Ramos (cell line): Measurements from ENCODE around the gene PCNX4.
"Not testable (repeated sequence)": the region's sequence is repeated elsewhere in the genome, so short reads cannot be mapped to it uniquely, and the experiment has no call there.

Source experiments
- in situ Hi-C: fragments of 300-500 bp; cut with MboI; formaldehyde crosslinking; loops from one replicate; pipeline ENCODE4 v1.14.3; 2022; ENCODE audit warnings: low sequenced_read_pairs; ENCODE audit not compliant: unreplicated experiment

Gene PCNX4

DNA sequence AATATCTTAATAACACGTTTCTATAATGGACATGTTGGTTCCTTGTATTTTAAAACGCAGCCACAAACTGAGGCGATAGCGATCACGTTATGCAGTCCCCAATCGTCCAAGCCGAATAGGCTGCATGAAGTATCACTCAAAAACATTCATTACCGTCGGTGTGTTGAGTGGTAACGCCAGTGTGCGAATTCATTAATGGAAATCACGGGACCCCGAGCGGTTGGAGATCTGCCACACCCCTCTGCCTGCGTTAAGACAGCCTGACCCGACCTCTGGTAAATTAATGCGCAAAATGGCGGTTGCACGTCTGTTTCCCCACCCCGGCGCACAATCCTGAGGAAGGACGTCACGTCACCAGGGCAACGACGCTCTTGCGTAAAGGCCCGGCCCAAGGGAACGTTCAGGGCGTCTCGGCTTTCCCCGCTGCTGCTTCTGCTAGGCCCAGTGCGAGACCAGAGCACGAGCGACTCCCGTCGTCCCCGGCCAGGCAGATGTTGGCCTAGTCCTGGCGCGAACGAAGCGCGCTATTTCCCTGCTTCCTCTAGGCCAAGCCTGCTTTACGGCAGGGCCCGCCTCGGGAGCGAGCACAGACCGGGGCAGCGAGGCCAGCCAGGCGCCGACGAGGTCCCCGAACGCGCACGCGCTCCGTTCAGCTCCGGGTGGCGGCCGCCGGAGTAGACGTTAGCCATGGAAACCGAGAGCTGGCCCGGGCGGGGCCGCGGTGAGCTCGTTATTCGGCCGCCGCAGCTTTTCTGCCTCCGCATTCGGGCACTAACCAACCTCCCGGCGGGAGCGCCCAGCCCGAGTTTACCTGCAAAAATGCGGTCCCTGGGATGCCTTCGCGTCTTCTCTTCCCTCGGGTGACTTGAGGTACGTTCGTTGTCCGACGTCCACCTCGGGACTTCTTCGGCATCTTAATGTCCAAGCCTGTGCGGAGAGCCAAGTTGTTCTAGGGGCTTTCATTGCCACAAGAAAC, at the start of gene PCNX4:
TSS of gene PCNX4 (plus strand) at position 374 of the 976 bp plus-strand sequence. CDS start 15,716 bp downstream, outside the sequence.
- in situ Hi-C loops, result no loop called here

DNA sequence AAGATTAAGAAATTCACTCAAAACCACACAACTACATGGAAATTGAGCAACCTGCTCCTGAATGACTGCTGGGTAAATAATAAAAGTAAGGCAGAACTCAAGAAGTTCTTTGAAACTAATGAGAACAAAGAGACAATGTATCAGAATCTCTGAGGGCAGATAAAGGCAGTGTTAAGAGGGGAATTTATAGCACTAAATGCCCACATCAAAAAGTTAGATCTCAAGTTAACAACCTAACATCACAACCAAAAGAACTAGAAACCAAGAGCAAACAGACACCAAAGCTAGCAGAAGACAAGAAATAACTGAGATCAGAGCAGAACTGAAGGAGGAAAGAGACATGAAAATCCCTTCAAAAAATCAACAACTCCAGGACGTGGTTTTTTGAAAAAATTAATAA, 43.7 kb upstream of the PCNX4 start:
- in situ Hi-C loops, result not testable (repeated sequence)

DNA sequence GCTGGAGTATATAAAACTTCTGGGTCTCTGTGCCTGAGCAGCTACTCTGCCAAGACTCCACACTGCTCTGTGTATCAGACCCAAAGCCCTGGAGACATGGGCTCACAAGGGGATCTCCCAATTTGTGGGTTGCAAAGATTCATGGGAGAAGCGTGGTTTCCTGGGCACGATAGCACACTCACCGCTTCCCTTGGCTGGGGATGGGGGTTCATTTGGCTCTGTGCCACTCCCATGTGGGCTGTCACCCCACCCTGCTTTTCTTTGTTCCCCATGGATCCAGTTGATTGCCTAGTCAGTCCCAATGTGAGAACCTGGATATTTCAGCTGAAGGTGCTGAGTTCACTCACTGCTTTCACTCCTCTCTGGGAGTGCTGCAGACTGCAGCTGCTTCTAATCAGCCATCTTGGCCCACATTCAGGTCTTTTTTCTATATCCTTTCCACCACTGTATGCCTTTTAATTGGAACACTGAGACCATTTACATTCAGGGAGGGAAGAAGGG, 40.0 kb upstream of the PCNX4 start:
- in situ Hi-C loops, result no loop called here

DNA sequence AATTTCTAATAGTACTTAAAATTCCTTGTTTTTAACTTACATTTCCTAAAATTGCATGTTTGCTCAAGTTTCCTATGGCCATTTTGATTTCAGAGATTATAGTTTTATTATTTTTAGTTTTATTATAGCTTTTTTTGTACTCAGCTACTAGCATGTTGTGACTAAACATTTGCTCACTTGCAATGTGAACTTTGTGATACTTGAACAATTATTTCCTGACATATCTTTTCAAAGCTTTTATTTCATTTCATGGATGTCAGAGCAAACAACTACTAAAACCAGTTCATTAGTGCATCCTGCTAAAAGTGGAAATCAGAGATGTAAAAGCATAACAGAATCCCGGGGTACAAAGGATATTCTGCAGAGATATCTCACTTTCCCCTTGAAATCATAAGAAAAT, 33.6 kb upstream of the PCNX4 start:
- in situ Hi-C loops, result no loop called here

DNA sequence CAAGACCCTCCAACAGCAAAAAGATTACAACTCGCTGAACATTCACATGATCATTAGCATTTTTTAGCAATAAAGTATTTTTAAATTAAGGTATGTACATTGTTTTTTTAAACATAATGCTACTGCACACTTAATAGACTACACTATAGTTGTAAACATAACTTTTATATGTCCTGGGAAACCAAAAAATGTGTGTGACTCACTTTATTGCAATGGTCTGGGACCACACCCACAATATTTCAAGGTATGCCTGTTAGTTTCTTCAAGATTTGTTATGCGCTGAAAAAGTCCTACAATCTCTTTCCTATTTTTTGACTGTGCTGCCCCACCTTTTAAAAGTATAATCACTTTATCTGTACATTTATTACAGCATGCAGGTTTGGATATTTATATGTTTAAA, 30.4 kb upstream of the PCNX4 start:
- in situ Hi-C loops, result loop anchor here (10.0 kb wide), 2 partner anchors 123 to 503 kb away; no protein-coding TSS in a partner anchor

DNA sequence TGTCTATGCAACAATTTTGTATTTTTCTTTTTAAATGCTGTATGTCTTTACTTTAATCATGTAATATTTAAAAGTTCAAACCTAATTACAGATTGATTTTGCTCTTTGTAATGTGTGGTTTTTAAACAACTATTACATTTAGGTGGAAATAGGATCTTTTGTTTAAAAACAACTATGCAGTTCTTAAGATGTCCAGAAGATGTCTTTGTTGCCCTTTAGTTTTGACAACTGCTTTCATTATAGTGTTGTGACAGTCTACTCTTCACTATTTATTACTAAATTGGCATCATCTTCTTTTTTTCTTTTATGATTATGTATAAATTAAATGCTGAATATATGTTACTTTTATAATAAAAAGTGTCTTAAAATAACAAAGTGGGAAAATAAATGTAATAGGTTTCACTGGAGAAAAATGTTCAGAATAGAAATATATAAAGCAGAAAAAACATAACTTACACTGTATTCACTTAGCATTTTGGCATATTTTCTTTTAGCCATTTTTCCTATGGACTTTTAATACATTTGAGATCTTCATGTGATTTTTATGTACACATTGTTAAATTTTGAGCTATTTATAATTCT, 27.1 kb upstream of the PCNX4 start:
- in situ Hi-C loops, result loop anchor here (10.0 kb wide), 2 partner anchors 120 to 500 kb away; no protein-coding TSS in a partner anchor

DNA sequence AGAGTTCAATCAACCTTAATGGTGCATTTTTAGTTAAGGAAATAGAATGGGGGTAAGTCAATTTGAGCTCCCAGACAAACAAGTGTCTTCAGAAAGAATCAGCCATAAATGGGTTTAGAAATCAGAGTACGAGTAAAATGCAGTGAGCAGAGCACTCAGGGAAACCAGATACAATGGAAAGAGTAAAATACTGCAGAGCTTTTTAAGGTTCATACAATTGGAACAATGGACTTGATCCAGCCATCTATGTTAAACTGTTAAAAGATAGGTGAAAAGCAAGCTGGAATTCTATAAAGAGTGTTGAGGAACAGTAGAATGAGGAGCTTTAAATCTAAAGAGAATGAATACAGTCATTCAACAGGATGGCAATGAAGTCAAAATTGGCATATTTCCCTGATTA, 23.8 kb upstream of the PCNX4 start:
- in situ Hi-C loops, result loop anchor here (10.0 kb wide), 2 partner anchors 117 to 497 kb away; no protein-coding TSS in a partner anchor

DNA sequence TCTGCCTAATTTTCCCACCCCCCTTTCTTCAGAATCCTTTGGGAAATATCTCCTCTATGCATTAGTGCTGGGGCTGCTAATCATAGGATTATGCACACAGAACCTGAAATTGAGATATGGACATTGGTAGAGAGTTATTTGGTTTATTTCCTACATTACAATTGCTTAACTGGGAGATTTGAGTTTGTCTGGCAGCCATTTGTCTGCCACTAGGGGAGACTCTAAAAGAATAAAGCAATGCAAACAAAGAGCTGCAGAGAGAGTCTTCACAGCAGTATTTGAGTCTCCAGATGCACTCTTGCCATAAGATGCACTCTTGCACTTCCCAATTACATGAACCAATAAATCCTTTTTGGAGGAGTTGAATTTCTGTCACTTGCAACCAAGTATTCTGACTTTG, 12.0 kb upstream of the PCNX4 start:
- in situ Hi-C loops, result no loop called here

DNA sequence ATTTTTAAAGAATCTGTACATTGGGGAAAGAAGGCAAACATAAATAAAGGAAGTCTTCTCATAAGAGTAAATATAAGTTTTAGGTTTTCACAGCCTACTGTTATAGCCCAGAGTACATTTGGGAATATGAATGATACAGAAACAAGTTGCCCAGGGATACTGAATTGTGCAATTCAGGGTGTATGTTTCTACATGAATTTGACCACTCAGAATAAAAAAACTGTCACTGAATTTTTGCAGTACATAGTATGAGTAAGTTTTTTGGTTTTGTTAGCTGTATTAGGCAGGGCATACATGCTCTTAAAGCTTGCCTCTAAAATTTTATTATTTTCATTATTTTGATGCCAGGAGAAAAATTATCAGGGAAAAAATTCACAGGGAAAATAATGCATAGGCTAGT, 6.6 kb upstream of the PCNX4 start:
- in situ Hi-C loops, result no loop called here

DNA sequence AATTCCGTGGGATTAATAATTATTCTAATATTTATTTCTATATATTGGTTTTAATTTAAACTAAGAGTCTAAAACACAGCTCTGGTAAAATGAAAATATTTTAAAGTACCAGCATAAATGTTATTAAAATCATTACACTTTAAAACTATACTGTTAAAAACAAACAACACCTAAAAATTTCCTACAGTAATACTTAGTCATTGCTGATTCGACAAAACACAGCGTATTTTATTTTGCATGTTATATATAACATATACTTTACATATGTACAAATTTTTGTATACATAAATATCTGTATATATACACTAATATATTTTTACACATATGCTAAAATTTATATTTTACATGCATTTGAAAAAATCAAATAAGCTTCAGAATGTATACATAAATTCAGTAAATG, 6.0 kb upstream of the PCNX4 start:
- in situ Hi-C loops, result no loop called here

DNA sequence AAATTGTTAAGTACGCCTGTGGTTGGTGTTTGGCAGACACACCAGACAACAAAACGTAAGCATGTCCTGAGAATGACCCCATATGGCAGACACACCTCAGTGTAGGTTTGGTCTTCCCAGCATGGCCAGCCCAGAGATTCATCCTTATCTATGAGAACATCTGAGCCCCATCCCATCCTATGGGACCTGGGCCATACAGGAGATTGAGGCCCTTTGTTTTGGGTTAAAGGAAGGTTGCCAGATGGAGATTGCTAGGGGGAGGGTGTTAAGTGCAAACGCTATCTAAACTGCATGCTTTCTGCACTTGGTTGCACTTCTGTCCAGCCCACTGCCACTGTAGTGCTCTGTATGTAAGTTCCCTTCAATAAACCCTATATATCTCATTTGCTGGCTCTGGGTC, 4.1 kb upstream of the PCNX4 start:
- in situ Hi-C loops, result no loop called here

DNA sequence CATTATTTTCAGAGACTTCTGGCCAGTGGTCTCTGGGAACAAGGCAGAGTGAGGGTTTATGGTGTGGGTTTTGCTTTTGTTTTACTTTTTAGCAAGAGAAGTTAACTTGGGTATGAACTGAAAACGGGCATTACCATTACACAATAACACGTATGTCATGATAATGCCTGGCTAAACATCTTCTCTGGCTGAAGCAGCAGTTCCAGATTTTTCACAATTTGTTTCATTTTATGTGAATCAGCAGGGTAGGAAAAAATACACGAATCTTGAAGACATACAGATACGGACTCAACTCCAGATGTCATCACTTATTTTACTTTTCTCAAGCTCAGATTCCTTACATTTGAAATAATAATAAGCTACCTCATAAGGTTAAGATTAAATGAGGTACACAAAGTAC, 2.5 kb upstream of the PCNX4 start:
- in situ Hi-C loops, result no loop called here

DNA sequence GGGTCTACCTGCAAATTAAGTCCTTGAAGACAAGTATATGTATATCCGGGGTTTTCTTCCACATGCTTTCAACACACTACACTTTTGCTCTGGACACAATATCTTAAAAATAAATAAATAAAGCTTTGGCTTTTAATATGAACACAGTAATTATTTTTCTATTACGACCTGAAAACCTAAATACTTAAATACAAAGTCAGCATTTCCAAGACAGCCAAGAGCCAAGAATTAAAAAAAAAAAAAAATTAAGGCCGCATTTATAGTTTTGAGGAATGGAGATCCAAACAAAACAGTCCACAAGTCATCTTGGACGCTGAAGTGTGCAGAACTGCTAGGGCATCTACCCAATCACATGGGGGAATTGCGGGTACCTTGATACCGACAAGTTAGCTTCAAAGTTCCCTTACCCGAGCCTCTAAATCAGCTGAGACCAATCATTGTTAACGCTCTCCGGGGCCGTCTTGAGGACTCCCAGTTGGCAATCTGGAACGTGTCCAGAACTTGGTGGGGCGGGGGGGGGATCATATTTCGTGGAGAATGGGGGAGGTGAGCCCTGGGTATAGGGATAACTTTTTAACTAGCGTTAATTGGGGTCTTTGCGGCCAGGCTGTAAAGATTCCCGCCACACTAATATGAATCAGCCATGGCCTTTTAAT, 731 bp upstream of the PCNX4 start:
- in situ Hi-C loops, result no loop called here

DNA sequence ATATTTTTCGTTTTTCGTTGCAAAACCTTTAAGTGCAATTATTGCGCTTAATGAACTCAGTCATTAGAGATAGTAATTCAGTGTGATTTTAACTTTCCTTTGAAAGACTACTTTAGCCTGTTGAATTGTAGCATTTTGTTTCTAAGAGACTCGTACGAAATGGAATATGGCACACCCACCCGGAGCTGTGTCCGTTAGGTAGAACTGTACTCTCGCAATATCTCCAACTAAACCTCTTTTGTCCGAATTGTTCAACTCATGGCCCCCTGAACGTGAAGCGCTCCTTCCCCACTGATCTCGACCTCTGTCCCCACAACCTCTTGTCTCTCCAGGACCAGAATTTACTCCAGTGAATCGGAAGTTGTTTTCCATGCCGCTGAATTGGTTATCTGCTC, 800 bp downstream of the PCNX4 start:
- in situ Hi-C loops, result no loop called here

DNA sequence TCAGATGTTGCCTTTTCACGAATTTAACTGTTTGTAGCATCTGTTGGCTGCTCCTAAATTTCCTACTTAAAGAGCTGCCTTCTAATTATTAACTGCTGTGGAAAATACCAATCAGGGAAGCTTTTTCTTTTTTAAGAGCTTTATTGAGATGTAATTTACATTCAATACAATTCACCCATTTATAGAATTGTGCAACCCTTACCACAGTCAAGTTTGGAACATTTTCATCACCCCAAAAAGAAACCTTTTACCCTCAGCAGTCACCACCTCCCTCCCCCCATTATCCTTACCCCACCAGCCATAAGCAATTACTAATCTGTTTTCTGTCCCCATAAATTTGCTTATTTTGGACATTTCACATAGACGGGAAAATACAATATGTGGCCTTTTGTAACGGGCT, 1.4 kb downstream of the PCNX4 start:
- in situ Hi-C loops, result no loop called here

DNA sequence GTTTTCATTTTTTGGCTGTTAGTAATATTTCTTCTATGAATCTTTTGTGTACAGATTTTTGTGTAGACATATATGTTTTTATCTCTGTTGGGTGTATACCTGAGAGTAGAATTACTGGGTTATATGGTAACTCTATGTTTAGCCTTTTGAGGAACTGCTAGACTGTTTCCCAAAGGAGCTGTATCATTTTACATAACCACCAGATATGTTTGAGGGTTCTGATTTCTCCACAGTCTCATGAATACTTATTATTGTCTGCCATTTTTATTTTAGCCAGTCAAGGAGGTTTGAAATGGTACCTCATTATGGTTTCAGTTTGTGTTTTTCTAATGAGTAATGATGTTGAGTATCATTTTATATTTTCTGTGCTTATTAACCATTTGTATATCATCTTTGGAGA, 1.9 kb downstream of the PCNX4 start:
- in situ Hi-C loops, result no loop called here

DNA sequence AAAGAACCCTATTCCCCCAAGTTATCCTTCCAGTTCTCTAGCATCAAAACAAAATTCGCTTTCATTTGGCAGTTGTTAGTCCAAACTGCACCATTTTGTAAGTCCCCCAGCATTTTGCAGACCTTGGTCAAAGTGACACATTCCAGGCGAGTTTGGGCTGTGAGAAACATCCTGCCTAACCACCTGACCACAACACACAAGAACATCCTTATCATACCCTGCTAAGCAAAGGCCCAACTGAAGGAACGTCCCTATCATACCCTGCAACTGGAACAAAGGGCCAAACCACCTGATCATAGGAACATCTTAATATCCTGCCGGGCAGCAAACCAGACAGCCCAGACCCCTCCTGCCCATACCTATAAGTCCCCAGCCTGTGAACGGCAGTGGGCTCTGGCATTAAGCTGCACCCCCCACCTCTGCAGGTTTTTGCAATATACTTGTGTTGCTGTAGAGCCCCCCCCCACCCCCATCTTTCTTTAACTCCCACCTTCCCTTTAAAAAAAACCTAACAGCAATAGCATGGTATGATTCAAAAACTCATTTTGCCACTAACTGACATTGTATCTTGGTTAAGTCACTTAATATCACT, 2.7 kb downstream of the PCNX4 start:
- in situ Hi-C loops, result no loop called here

DNA sequence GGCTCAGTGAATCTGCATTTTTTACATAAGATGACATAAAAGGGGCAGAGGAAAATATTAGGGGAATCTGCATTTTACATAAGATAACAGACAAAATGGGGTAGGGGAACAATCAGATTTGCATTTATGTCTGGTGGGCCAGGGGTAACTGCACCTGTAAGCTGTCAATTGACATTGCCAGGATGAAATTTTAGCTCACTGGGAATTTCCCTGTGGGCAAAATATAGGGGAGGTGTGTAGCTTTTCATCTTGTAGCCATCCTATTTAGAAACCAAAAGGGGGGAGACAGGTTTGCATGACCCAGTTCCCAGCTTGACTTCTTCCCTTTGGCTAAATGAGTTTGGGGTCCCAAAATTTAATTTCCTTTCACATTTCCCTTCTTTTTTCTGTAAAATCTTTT, 3.5 kb downstream of the PCNX4 start:
- in situ Hi-C loops, result no loop called here

DNA sequence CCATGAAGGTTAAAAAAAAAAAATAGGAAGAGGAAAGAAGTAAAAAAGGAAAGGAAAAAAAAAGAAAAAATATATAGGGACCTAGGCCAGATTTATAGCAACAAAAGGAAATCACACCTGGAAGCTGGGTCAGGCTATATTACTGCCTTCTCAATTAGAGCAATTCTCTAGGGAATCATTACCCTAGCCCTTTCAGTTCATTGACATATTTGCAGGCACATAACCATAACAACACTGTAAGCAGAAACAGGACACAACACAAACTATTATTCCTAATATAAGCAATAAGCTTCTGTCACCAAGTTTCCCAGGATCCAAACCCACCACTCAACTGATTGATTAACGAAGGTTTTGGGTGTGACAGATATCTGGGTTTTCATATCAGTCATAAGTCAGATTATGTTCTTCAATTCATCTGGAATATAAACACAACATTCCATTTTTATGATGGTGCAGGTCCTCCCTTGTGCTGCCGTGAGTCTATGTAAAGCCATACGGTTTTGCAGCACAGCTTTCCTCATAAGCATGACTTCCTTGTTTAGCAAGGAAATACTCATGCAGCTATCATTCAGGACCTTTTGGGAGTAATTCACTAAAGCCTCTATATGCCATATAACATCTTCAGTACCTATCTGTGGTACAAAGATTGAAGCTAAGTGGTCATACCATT, 4.2 kb downstream of the PCNX4 start:
- in situ Hi-C loops, result no loop called here

DNA sequence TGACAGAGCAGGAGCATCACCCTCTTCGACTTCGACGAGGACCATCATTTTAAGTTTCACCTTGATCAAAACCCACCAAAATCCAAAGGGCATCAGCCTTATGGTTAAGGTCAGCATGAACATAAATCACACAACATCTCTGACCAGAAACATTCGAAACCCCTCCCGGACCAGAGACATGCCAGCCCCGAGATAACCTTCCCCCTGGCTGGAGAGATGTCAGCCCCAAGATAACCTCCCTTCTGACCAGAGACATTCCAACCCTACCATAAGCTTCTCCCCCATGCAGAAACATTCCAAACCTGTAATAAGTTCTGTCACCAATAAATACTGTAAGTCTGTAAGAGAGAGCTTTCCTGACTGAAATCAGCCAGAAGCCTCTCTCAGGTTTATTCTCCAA, 6.3 kb downstream of the PCNX4 start:
- in situ Hi-C loops, result no loop called here
